HG03442 (cell line): Measurements from ENCODE around the gene RAET1G.
"Not testable (repeated sequence)": the region's sequence is repeated elsewhere in the genome, so short reads cannot be mapped to it uniquely, and the experiment has no call there.

Source experiments
- ATAC-seq: cut with Tn5 transposase; IDR thresholded peaks from one replicate; pipeline ENCODE4 v1.9.1; 2021; ENCODE audit warnings: mild to moderate bottlenecking, moderate library complexity; ENCODE audit not compliant: unreplicated experiment

Gene RAET1G, protein sequence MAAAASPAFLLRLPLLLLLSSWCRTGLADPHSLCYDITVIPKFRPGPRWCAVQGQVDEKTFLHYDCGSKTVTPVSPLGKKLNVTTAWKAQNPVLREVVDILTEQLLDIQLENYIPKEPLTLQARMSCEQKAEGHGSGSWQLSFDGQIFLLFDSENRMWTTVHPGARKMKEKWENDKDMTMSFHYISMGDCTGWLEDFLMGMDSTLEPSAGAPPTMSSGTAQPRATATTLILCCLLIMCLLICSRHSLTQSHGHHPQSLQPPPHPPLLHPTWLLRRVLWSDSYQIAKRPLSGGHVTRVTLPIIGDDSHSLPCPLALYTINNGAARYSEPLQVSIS

DNA sequence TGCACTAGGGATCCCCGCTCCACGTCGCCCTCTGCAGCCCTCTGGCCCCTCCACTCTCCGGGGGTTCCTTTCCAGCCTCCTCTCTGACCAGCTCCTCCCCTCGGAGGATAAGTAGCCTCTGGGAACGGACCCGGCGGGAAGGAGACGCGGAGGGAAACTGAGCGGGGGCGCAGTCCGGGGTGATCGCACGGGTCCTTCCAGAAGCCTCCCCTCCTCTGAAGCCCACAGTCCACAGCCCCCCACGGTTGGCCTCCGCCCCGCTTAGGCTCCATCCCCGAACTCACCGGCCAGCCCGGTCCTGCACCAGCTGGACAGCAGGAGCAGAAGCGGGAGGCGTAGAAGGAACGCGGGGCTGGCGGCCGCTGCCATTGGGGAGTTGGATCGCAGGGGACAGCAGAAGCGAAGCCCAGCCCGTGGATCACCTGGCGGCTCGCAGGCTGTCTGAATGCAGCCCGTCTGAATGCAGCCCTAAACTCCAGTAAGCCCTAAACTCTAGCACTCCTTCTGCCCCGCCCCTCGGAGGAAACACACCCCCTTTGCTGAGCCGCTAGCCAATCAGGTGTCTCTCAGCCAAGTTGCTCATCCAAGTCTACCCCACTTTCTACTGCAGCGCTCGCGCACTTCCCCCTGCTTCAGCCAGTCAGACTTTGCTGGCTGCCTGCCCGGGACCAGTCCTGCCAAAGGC is at the start of gene RAET1G:
Gene RAET1G (minus strand): TSS at position 480 of the 685 bp plus-strand sequence. CDS start 111 bp downstream, at position 369.
- no peak for ATAC-seq

DNA sequence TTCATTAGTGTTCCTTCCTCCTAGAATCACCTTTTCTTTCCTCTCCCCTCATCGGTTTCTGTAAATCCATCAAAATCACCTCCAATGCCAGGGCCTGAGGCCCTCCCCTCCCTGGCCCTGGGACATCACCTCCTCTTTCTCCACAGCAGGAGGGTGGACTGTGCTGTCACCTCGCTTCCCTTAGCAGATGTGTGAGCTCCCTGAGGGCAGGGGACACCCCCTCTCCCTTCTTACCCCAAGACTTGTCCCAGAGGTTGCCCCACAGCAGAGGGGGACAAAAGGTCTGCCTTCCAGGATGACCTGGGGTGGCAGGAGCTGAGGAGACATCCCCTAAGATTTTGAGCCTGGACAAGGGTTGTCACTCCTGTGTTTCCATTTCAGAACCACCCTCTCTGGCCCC is 46.7 kb upstream of the RAET1G start:
- no peak for ATAC-seq

GRCh38 chr6:149968909-149969308 is 46.0 kb upstream of the RAET1G start:
- not testable (repeated sequence) for ATAC-seq

DNA sequence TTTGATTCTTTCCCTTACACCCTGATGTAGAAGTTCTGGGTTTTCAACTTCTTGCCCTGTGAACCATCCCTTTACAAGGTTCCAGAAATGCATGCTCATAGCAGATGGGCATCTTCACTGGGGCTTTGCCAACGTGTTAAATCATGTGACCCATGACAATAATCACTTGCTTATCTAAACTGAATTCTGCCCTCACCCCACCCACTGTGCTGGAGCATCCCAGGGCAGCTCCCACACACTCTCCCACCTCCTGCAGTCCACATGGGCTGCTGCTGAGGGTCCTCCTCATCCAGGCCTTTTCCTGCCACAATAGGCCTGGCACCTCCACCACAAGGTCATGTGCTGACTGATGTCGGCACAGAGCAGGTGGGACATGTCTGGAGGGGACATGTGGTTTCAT is 45.1 kb upstream of the RAET1G start:
- ATAC-seq: not testable (repeated sequence)

- no peak for ATAC-seq
Measured at GRCh38 chr6:149967591-149967990, 44.7 kb upstream of the RAET1G start.

GRCh38 chr6:149966319-149966718 is 43.4 kb upstream of the RAET1G start:
- not testable (repeated sequence) for ATAC-seq

DNA sequence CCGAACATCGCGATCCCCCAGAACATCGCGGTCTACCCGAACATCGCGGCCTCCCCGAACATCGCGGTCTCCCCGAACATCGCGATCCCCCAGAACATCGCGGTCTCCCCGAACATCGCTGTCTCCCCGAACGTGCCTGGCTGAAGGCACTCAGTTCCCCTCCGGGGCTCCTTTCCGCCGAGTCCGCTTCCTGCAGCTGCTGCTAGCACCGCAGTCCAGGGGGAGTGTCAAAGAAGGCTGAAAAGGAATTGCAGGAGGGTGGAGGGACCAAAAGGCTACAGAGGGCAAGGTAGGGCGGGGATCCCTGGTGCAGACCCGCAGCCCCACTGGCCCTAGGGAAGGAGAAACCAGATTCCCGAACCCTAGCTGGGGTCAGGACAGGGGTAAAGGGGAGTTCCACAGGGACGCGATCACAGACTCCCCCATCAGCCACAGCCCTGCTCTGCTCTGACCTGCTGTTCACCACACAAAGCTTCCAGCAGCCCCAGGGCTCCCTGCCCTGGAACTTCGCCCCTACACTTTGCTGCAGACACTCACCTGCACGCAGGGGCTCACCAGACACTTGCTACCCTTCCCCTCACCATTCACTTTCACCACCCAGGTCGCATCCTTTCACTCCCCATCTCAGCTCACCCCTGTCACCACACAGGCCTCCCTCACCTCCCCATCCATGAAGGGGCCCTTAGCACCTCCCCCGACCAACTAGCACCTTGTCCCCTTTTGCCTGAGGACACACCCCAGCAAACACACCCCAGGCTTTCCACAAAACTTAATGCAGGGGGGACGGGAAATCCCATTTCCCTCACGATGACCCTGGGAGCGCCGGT is 42.5 kb upstream of the RAET1G start:
- no peak for ATAC-seq

GRCh38 chr6:149964308-149965193 is 41.6 kb upstream of the RAET1G start:
- ATAC-seq: no peak

GRCh38 chr6:149963462-149964307 is 40.8 kb upstream of the RAET1G start, which contains the start of gene ULBP1:
Gene ULBP1 (plus strand): TSS chr6:149963943. CDS start chr6:149964050, 107 bp downstream.
- peak; percentile 64 for ATAC-seq

GRCh38 chr6:149963212-149963461 is 40.2 kb upstream of the RAET1G start:
- ATAC-seq: peak; percentile 15

DNA sequence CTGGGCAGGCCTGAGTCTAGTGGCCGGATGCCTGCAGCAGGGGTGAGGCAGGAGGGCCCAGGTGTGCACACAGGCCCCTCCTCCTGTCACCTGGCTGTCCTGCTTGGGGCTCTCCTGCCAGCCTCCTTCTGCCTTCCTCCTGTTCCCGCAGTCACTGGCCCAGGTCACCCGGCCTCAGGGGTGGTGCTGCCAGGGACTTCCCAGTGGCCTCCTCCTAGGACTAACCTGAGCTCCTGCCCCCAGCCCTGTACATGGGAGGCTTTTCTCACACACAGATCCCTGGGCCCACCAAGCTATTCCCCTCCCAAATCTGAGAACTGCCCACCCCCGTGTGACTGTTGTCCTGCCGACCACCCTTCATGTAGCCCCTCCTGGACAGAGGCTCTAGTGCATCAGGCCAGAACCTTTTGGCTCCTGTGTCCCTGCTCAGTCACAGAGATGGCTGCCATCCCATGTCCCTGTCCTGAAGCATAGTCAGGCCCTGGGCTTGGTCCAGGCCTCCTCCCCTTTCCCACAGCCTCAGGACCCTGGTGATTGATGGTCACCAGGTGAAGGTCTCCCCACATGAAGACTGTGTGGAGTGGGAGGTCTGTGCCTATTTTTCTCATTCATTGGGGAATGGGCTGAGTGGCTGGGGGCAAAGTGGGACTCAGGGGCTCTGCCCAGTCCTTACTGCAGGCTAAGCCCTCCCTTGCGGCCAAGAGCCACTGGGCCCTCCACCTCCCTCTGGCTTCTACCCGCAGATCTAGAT is 39.7 kb upstream of the RAET1G start:
- no peak for ATAC-seq

GRCh38 chr6:149961728-149962425 is 39.0 kb upstream of the RAET1G start:
- ATAC-seq: no peak

DNA sequence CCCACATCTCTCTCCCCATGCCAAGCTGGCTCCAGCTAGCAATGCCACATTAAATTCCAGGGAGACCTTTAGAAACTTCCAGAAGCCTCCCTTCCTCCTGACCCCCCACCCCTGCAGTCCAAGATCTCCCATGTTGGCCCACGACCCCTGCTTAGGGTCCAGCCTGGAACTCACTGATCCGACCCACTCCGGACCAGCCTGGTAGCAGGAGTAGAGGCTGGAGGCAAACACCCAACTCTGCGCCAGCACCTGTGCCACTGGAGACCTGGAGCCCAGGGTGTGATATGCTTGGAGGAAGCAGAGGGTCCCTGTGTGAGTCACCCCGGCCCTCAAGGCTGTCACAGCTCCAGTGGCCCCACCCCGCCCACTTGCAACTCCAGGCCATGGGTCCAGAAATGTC is 37.6 kb upstream of the RAET1G start:
- ATAC-seq: no peak

- ATAC-seq: not testable (repeated sequence)
Measured at GRCh38 chr6:149959806-149960205, 36.9 kb upstream of the RAET1G start.

DNA sequence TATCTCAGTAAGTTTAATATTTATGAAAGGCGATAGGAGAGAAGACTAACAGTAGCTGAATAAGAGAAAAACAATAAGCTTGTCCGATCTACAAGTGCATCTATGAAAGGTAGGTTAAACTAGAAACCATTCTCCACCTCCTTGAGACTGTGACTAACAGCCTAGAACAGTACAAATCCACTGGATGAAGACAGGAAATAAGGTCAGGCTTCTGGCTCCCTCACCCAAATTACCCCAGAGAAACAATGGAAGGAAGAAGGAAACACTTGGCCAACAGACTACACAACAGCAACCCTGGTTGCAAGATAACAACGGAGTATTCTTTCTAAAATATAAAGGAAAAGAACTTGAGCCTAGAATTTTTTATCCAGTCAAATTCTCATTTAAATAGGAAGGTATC is 35.2 kb upstream of the RAET1G start:
- ATAC-seq: not testable (repeated sequence)

GRCh38 chr6:149955654-149956317 is 32.9 kb upstream of the RAET1G start:
- ATAC-seq: not testable (repeated sequence)

DNA sequence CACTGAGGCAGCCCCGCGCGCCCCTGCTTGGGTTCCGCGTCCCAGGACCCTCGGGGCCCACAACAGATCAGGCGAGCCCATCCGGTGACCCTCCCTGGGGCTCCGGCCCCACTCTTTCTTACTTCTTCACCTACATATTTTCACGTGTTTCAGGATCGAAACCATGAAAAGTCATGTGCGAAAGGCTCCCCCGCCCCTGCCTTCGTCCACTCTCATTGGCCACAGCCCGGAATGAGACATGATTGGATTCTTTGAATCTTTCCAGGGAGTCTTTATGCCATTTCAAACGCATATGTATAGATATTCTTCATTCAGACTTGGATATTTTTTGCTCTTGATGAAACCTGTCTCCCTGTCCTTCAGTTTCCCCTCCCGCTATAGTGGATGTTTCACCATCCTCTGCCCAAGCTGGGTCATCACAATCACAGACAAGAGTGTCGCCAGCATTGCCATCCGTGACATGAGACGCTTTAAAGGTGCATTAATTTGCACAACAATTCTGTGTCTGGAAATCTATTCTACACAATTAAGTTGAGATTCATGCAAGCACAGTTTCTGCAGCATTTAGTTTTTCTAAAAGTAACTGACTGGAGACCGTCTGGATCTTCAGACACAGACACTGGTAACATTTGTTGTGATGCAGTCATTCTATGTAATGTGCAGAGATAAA is 32.2 kb upstream of the RAET1G start:
- not testable (repeated sequence) for ATAC-seq
